Endothelial cell of umbilical vein (primary cell): ENCODE measurements around the gene SNAPIN.

Experiments
- EZH2 ChIP-seq: IDR thresholded peaks from 2 replicates; pipeline ENCODE4 v1.6.1; 2012; ENCODE audit warnings: borderline replicate concordance, low read depth, mild to moderate bottlenecking, moderate library complexity, low read length, inconsistent platforms; ENCODE audit not compliant: severe bottlenecking
- FOS ChIP-seq: IDR thresholded peaks from 2 replicates; pipeline ENCODE4 v1.6.1; 2011; ENCODE audit warnings: mild to moderate bottlenecking, low read length, moderate library complexity, borderline replicate concordance; ENCODE audit not compliant: insufficient read depth
- GATA2 ChIP-seq: IDR thresholded peaks from 2 replicates; pipeline ENCODE4 v1.7.0; 2011; ENCODE audit warnings: low read depth, mild to moderate bottlenecking, moderate library complexity, mixed read lengths, low read length; ENCODE audit not compliant: insufficient read length, insufficient read depth
- JUN ChIP-seq: IDR thresholded peaks from 2 replicates; pipeline ENCODE4 v1.6.1; 2011; ENCODE audit warnings: borderline replicate concordance, low read depth; ENCODE audit not compliant: insufficient read length, insufficient read depth
- MYC ChIP-seq: IDR thresholded peaks from one replicate; pipeline ENCODE4 v1.6.1; 2011; ENCODE audit warnings: mild to moderate bottlenecking, low read depth, low read length
- POLR2A ChIP-seq: IDR thresholded peaks from 2 replicates; pipeline ENCODE4 v1.6.1; 2012; ENCODE audit warnings: low read depth, mild to moderate bottlenecking, control low read depth, low read length
- POLR2AphosphoS5 ChIP-seq: IDR thresholded peaks from 2 replicates; pipeline ENCODE4 v1.6.1; 2012; ENCODE audit warnings: low read depth, mild to moderate bottlenecking, control low read depth, low read length, moderate library complexity; ENCODE audit not compliant: insufficient read depth
- TF ChIP-seq, protein P1 (sequence below), 2 donors: IDR thresholded peaks; 1 replicate in 1 of 2; 2 replicates in 1 of 2; pipeline ENCODE4 v1.5.1; 2011; ENCODE audit warnings: low read length in 2 of 2, mild to moderate bottlenecking in 2 of 2, moderate library complexity in 2 of 2, control low read depth in 1 of 2, inconsistent platforms in 1 of 2, low read depth in 1 of 2; ENCODE audit not compliant: insufficient read depth in 1 of 2; ENCODE audit errors: extremely low read depth in 1 of 2
- TF ChIP-seq, protein P2 (sequence below): IDR thresholded peaks from 2 replicates; pipeline ENCODE4 v1.6.1; 2011; ENCODE audit not compliant: insufficient read depth, insufficient read length

- TF ChIP-seq POLR2AphosphoS5 (no peak), JUN (no peak), FOS (no peak), MYC (no peak), POLR2A (no peak), EZH2 (no peak), GATA2 (no peak)
- TF ChIP-seq, protein P1, sequence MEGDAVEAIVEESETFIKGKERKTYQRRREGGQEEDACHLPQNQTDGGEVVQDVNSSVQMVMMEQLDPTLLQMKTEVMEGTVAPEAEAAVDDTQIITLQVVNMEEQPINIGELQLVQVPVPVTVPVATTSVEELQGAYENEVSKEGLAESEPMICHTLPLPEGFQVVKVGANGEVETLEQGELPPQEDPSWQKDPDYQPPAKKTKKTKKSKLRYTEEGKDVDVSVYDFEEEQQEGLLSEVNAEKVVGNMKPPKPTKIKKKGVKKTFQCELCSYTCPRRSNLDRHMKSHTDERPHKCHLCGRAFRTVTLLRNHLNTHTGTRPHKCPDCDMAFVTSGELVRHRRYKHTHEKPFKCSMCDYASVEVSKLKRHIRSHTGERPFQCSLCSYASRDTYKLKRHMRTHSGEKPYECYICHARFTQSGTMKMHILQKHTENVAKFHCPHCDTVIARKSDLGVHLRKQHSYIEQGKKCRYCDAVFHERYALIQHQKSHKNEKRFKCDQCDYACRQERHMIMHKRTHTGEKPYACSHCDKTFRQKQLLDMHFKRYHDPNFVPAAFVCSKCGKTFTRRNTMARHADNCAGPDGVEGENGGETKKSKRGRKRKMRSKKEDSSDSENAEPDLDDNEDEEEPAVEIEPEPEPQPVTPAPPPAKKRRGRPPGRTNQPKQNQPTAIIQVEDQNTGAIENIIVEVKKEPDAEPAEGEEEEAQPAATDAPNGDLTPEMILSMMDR (IDR thresholded peaks at IDR 0.05; ENCODE audit: extremely low read depth in 1 of 2, insufficient read depth in 1 of 2, low read depth in 1 of 2, low read length in 2 of 2), result peak; percentile 91 to 92
- TF ChIP-seq, protein P2, sequence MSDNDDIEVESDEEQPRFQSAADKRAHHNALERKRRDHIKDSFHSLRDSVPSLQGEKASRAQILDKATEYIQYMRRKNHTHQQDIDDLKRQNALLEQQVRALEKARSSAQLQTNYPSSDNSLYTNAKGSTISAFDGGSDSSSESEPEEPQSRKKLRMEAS, result no peak
Observed at GRCh38 chr1:153677718-153678518, 19.4 kb downstream of the SNAPIN start.
